Activated T-cell treated with anti-CD3 and anti-CD28 coated beads, Interleukin-2, amount 50 U/mL, for 4 hours (primary cell): ENCODE results near the gene CLEC10A. TPM values are rescaled to one million over a fixed set of nuclear protein-coding genes. Genes with fewer than 3 reads are reported as not detected.
A peak's percentile ranks its signal among the peaks of the same experiment; 100 is the strongest.

ENCODE experiments used
- ATAC-seq, 2 donors: fragments of 200-7000 bp; cut with Tn5 transposase; one replicate each; pipeline ENCODE4 v1.10.0; 2021
- DNase-seq: peaks from one replicate; pipeline ENCODE4 v3.0.0-alpha.2; 2020
- H3K27me3 Mint-ChIP-seq: one replicate; pipeline ENCODE4 v1.8.0; 2021; ENCODE audit warnings: low read depth, mixed read lengths
- H3K36me3 Mint-ChIP-seq: one replicate; pipeline ENCODE4 v1.8.0; 2022; ENCODE audit warnings: mixed read lengths; ENCODE audit not compliant: insufficient read depth
- H3K4me1 Mint-ChIP-seq: one replicate; pipeline ENCODE4 v1.8.0; 2021; ENCODE audit warnings: low read depth, mixed read lengths
- H3K4me3 Mint-ChIP-seq: one replicate; pipeline ENCODE4 v1.8.0; 2021; ENCODE audit warnings: mild to moderate bottlenecking, moderate library complexity, mixed read lengths
- H3K9me3 Mint-ChIP-seq: one replicate; pipeline ENCODE4 v1.8.0; 2021; ENCODE audit warnings: mixed read lengths
- total RNA-seq, 3 donors: library from RNA; stranded (reverse); gene quantifications; one replicate each; pipeline ENCODE4 v1.2.1, GENCODE V29; 2021

Gene CLEC10A
- total RNA-seq, 3 donors from 2014 or later: not detected

DNA sequence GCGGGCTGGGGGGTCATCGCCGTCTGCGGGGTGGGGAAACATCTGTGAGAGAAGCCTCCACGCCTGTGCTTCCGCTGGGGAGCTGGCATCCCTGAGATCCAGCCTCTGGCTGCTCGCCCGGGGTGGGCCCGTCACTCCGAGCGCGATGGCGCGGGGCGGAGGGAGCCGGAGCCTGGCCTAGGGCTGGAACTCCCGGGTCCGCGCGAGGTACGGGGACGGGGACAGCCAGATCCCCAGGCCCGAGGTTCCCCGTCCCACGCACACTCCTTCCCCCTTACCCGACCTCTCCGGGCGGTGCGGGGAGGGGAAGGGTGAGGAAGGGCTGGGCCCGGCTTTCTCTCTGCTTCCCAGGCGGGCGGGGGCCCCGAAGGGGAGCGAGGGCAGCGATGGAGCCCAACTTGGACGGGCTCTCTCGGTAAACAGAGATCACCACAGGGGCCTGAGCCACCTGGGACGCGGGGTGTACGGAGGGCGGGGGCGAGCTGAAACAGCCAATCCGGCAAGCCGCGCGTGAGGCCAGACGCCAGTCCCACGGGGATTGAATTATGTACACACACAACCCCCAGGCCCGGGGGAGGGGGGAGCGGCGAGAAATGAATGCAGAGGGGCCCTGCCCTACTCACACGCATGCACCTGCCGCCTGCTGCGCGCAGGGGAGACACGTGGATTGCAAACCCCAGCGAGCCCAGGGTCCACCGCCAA lies 36.4 kb downstream of the CLEC10A start, which contains the start of gene SLC16A11:
SLC16A11 (minus strand) TSS at position 596 of the 702 bp plus-strand sequence; CDS start at position 17, 579 bp downstream.
- DNase-seq: peak; percentile 14
- Mint-ChIP-seq H3K4me3 (peak within 1 kb of the TSS; percentile 69), H3K36me3 (no peaks in the 10 kb centered on the region), H3K9me3 (no peaks in the 10 kb centered on the region), H3K27me3 (no peaks in the 10 kb centered on the region), H3K4me1 (peaks cover 42% of the 10 kb centered on the region)
- ATAC-seq: peak; percentile 5 to 25

DNA sequence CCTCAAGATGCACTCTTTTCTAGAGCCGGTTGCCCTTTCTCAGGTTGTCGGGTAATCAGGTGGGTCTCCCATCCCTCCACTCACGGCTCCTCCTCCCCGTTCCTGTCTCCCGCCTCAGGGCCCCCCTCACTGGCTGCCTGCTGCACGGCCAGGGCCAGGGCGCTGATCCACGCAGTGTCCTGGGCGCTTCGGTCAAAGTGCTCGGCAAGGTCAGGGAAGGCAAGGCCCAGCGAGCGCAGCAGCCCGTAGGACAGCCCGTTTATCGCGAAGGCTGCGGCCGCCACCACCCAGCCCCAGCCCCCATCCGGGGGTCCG lies 36.9 kb downstream of the CLEC10A start:
- DNase-seq (no peak), ATAC-seq (peak in 1 of 2 donors; percentile 1)
- Mint-ChIP-seq H3K4me1 (peaks cover 46% of the 10 kb centered on the region), H3K4me3 (peak overlapping the region; percentile 69), H3K9me3 (no peaks in the 10 kb centered on the region), H3K27me3 (no peaks in the 10 kb centered on the region), H3K36me3 (no peaks in the 10 kb centered on the region)

DNA sequence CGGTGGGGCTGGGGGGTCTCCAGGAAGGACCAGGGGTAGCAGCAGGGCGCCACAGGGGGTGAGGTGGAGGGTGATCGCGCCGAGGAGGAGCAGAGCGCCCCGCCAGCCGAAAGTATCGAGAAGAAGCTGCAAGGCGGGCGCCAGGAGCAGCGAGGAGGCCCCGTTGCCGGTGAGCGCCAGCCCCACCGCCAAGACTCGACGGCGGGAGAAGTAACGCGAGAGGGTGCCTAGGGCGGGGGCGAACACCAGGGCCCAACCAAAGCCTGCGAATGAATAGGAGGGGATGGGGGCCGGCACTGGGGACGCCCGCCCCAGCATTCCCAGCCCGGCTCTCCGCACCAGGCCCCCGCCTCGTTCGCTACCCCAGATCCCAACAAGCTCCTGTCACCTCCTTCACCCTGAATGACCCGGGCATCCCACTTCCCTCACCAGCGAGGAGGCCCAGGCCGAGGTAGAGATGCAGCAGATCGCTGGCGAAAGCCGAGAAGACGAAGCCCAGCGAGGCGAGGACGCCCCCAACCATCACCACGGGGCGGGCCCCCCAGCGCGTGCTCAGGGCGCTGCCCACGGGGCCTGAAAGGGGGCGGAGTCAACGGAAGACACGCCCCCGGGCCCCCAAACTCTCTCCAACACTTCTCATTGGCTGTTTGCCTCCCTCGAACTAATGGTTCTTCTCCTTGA lies 37.4 kb downstream of the CLEC10A start:
- Mint-ChIP-seq H3K27me3 (no peaks in the 10 kb centered on the region), H3K36me3 (no peaks in the 10 kb centered on the region), H3K9me3 (no peaks in the 10 kb centered on the region), H3K4me3 (peak overlapping the region; percentile 69), H3K4me1 (peaks cover 46% of the 10 kb centered on the region)
- ATAC-seq (peak; percentile 27 to 35), DNase-seq (peak; percentile 40)

DNA sequence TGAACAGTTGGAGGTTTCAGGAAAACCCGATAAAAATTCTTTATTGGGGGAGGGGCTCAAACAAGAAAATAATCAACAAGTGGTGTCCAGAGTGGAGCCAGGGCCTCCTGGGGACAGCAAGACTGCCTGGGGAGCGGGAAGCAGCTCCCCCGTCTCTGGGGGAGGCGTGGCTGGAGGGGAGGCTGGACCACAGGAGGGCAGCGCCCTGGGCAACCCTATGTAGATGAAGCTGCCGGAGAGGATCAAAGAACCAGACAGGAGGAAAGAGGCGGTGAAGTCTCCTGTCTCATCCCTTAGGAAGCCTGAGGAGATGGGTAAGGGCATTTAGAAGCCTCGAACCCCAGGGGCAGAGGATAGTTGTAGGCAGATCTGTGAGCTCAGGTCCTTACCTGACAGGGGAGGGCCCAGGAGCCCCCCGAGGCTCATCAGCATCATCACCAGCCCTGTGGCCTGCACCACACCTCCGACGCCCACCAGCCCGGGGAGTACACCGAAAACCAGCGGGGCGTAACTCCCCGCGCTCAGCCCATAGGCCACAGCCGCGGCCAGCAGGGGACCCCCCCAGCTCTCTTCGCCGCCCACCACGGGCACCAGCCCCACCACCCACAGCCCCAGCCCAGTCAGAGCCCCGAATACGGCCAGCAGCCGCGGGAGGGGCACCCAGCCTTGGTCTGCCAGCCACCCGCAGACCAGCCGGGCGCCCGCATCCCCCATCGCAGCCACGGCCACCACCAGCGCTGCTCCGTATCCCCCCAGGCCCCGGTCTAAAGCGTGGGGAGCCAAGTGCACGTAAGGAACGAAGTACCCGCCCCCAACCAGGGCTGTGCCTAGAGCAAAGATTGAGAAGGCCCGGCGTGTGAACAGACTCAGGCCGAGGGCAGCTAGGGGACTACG lies 38.2 kb downstream of the CLEC10A start:
- Mint-ChIP-seq H3K36me3 (no peaks in the 10 kb centered on the region), H3K4me1 (peaks cover 41% of the 10 kb centered on the region), H3K9me3 (no peaks in the 10 kb centered on the region), H3K27me3 (no peaks in the 10 kb centered on the region), H3K4me3 (peak overlapping the region; percentile 69)
- DNase-seq (peak; percentile 30), ATAC-seq (peak; percentile 20 to 33)

DNA sequence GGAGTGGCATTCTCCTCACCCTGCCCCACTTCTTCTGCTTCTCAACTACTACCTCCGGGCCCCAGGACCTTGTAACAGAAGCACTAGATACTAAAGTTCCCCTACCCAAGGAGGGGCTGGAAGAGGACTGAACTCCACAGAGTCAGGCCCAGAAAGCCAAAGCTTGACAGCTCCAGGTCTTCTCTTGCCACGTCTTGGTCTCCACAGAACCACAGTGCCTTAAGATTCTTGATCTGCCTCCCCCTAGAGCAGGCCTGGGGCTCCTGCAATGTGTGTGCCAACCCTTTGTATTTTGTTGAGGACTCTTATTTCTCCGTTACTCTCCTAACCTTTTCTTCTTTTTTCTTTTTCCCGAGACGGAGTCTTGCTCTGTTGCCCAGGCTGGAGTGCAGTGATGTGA lies 40.2 kb downstream of the CLEC10A start:
- Mint-ChIP-seq H3K36me3 (no peaks in the 10 kb centered on the region), H3K4me3 (no peak overlapping the region), H3K27me3 (no peaks in the 10 kb centered on the region), H3K4me1 (peaks cover 43% of the 10 kb centered on the region), H3K9me3 (no peaks in the 10 kb centered on the region)
- DNase-seq: no peak
- no peak for ATAC-seq

DNA sequence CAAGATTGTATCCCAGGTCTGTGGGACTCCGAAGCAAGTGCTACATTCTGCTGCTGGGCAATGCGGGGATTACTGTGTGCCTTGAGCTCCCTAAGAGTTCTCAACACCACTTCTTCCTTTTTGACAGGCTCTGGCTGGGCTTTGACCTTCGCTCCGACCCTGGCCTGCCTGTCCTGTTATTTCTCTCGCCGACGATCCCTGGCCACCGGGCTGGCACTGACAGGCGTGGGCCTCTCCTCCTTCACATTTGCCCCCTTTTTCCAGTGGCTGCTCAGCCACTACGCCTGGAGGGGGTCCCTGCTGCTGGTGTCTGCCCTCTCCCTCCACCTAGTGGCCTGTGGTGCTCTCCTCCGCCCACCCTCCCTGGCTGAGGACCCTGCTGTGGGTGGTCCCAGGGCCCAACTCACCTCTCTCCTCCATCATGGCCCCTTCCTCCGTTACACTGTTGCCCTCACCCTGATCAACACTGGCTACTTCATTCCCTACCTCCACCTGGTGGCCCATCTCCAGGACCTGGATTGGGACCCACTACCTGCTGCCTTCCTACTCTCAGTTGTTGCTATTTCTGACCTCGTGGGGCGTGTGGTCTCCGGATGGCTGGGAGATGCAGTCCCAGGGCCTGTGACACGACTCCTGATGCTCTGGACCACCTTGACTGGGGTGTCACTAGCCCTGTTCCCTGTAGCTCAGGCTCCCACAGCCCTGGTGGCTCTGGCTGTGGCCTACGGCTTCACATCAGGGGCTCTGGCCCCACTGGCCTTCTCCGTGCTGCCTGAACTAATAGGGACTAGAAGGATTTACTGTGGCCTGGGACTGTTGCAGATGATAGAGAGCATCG lies 41.8 kb downstream of the CLEC10A start:
- DNase-seq (no peak), ATAC-seq (no peak)
- Mint-ChIP-seq H3K36me3 (no peaks in the 10 kb centered on the region), H3K27me3 (no peaks in the 10 kb centered on the region), H3K9me3 (no peaks in the 10 kb centered on the region), H3K4me3 (peak overlapping the region; percentile 22), H3K4me1 (peaks cover 52% of the 10 kb centered on the region)

DNA sequence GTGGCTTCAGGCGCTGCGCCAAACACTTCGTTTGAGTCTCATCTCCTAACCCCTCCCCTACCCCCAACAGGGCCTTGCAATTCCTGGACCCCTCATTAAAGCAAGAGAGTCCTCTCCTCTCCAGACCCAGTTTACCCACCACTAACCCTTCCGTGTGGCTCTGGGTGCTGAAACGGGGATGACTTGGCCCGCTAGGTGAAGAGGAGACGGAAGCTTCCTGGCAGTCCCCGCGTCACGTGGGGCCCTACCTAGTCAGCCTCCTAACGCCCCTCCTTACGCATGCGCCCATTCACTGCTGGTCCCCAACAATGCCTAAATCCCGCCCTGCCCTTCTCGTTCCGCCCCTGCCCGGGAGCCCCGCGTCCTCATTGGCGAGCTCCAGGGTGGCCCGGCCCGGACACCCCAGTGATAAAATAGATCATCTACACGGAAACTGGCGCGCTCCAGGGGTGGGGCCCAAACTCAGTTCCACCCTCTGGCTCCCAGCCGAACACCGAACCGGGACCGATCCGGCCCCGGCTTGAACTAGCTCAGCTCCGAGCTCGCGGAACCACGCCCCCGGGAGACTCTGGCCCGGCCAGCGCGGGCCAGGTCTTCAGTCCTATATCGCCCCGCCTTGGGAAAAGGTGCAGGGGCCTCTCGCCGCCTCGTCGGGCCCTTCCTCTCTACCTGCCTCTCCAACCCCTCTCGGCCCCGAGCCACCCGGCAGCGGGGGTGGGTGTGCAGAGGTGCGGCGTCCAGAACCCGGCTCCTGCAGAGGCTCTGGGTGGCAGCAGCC lies 44.3 kb downstream of the CLEC10A start, which contains the start of gene SLC16A13:
SLC16A13 (plus strand) TSS at position 425 of the 778 bp plus-strand sequence. CDS start 368 bp downstream, outside the sequence.
- DNase-seq: peak; percentile 96
- Mint-ChIP-seq H3K4me1 (peaks cover 54% of the 10 kb centered on the region), H3K4me3 (peak within 1 kb of the TSS; percentile 94), H3K9me3 (no peaks in the 10 kb centered on the region), H3K27me3 (no peaks in the 10 kb centered on the region), H3K36me3 (no peaks in the 10 kb centered on the region)
- peak; percentile 94 to 96 for ATAC-seq

DNA sequence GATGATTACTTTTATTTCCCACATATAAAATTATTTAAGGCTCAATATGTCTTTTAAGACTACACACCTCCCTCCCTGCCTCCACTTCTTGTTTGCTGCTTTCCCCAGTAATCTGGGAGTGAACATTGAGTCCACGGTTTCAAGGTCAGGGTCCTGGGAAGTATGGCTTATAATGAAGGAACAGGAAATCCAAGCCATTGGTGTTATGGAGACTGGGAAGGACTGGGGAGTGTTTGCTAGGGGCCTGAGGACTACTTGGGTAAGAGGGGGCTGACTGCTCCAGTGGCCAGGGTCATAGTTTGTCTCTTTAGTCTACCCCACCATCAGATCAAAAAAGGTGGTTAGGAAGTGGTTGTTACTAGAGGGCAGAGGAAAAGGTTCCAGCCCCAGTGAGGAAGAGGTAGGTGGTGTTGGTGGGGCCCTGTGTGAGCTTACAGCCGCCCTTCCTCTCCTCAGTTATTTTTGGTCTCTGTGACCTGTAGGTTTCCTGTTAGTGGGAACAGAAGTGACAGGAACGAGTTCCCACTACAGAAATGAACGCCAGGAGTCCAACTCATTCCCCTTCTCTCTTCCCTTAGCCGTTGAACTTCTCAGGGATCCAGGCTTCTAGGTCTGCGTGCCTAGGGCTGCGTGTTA lies 45.0 kb downstream of the CLEC10A start:
- H3K36me3 Mint-ChIP-seq: no peaks in the 10 kb centered on the region
- no peaks in the 10 kb centered on the region for H3K27me3 Mint-ChIP-seq
- H3K4me1 Mint-ChIP-seq: peaks cover 62% of the 10 kb centered on the region
- peak; percentile 47 to 58 for ATAC-seq
- DNase-seq: no peak
- H3K4me3 Mint-ChIP-seq: peak overlapping the region; percentile 94
- H3K9me3 Mint-ChIP-seq: no peaks in the 10 kb centered on the region

DNA sequence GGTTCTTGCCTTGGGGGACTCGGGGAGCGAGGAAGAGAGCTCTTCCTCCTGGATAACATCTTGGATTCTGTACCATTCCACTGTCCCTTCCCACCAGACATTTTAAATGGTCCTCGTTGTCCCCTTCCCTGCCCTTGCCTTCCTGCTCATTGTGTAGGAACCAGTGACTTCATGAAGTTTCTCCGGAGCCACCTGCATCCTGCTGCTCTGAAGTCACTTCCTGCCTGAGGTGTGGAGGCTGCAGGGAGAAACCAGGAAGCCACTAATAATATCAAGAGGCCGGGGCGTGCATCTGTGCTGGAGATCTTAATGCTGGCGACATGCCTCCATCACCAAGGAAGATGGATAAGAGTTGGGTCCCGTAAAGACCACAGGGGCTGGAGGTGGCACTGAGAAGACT lies 50.4 kb downstream of the CLEC10A start:
- Mint-ChIP-seq H3K4me1 (peaks cover 45% of the 10 kb centered on the region), H3K4me3 (peak overlapping the region; percentile 47), H3K9me3 (no peaks in the 10 kb centered on the region), H3K27me3 (no peaks in the 10 kb centered on the region), H3K36me3 (no peaks in the 10 kb centered on the region)
- DNase-seq (no peak), ATAC-seq (peak; percentile 66 to 80)

DNA sequence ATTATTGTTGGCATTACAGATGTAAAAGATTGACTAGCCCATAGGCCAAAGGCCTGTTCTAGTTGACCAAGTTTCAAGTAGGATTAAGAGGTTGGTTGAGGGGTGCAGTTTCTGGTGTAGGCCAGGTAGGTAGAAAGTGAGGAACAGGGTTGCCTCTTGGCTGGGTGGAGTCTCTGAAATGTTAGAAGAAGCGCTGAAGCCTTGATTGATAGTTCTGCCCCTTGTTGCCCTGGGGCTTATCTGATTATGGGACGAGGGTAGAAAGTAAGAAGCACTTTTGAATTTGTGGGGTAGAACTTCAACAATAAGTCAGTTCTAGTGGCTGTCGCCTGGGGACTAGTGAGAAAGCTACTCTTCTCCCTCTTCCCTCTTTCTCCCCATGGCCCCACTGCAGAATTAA lies 51.0 kb downstream of the CLEC10A start:
- Mint-ChIP-seq H3K9me3 (no peaks in the 10 kb centered on the region), H3K4me3 (no peak overlapping the region), H3K27me3 (no peaks in the 10 kb centered on the region), H3K36me3 (no peaks in the 10 kb centered on the region), H3K4me1 (peaks cover 42% of the 10 kb centered on the region)
- ATAC-seq (no peak), DNase-seq (no peak)

DNA sequence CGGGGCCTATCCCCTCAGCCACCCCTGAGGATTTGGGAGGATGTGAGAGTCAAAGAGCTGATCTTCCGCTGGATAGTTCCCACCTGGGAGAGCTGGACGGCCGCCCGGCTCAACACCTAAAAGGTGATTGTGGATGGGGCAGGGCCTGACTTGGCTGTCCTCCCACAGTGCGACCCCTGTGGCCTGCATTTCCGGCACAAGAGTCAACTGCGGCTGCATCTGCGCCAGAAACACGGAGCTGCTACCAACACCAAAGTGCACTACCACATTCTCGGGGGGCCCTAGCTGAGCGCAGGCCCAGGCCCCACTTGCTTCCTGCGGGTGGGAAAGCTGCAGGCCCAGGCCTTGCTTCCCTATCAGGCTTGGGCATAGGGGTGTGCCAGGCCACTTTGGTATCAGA lies 52.7 kb downstream of the CLEC10A start:
- Mint-ChIP-seq H3K27me3 (no peaks in the 10 kb centered on the region), H3K9me3 (no peaks in the 10 kb centered on the region), H3K4me1 (peaks cover 40% of the 10 kb centered on the region), H3K36me3 (no peaks in the 10 kb centered on the region), H3K4me3 (no peak overlapping the region)
- ATAC-seq: no peak
- no peak for DNase-seq

DNA sequence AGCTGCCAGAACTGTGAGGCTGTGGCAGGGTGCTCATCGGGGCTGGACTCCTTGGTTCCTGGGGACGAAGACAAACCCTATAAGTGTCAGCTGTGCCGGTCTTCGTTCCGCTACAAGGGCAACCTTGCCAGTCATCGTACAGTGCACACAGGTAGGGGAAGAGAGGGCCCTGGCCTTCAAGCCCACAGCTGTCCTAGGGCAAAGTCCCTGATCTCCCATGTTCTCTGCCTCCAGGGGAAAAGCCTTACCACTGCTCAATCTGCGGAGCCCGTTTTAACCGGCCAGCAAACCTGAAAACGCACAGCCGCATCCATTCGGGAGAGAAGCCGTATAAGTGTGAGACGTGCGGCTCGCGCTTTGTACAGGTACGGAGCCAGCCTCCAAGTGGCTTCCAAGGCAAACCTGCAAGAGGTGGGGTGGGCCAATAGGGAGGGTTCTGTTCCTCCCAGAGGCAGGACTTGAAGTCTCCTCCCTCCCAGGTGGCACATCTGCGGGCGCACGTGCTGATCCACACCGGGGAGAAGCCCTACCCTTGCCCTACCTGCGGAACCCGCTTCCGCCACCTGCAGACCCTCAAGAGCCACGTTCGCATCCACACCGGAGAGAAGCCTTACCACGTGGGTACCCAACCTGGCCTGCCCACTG lies 53.5 kb downstream of the CLEC10A start:
- no peaks in the 10 kb centered on the region for H3K9me3 Mint-ChIP-seq
- DNase-seq: no peak
- ATAC-seq: no peak
- H3K4me3 Mint-ChIP-seq: no peak overlapping the region
- H3K36me3 Mint-ChIP-seq: no peaks in the 10 kb centered on the region
- peaks cover 41% of the 10 kb centered on the region for H3K4me1 Mint-ChIP-seq
- no peaks in the 10 kb centered on the region for H3K27me3 Mint-ChIP-seq
